Epithelial cell of proximal tubule (primary cell): ENCODE measurements around the gene KIFC1. TPM values are rescaled to one million over a fixed set of nuclear protein-coding genes. Genes with fewer than 3 reads are reported as not detected.

ENCODE experiments used
- DNase-seq: peaks from one replicate; pipeline ENCODE4 v3.0.0-alpha.2; 2011; ENCODE audit warnings: low read depth
- H3K4me3 ChIP-seq: 2 replicates; pipeline ENCODE4 v1.5.1; 2011; ENCODE audit warnings: low read depth, mild to moderate bottlenecking, low read length
- CTCF ChIP-seq: conservative IDR thresholded peaks from 2 replicates; pipeline ENCODE4 v1.5.1; 2012; ENCODE audit warnings: low read depth, mild to moderate bottlenecking, low read length
- total RNA-seq: library from RNA; depleted of rRNA; stranded (reverse); fragments of >200 nt; gene quantifications from 2 replicates; pipeline ENCODE4 v1.2.3, GENCODE V29; 2015

KIFC1 gene
- total RNA-seq, 1 donor from 2014 or later: 117 TPM

- DNase-seq: no peak
- H3K4me3 ChIP-seq: peak overlapping the region; percentile 96
- TF ChIP-seq CTCF: no peak
These were observed 25.7 kb downstream of the KIFC1 start for GRCh38 chr6:33417128-33417902.

GRCh38 chr6:33417903-33418689 is 26.5 kb downstream of the KIFC1 start, which contains the start of gene CUTA:
Gene CUTA, minus strand, starts transcription at chr6:33418107. Its CDS starts 107 bp downstream, at chr6:33418000.
- peak; percentile 95 for DNase-seq
- peak; percentile 45 for TF ChIP-seq CTCF
- H3K4me3 ChIP-seq: peak within 1 kb of the TSS; percentile 96

DNA sequence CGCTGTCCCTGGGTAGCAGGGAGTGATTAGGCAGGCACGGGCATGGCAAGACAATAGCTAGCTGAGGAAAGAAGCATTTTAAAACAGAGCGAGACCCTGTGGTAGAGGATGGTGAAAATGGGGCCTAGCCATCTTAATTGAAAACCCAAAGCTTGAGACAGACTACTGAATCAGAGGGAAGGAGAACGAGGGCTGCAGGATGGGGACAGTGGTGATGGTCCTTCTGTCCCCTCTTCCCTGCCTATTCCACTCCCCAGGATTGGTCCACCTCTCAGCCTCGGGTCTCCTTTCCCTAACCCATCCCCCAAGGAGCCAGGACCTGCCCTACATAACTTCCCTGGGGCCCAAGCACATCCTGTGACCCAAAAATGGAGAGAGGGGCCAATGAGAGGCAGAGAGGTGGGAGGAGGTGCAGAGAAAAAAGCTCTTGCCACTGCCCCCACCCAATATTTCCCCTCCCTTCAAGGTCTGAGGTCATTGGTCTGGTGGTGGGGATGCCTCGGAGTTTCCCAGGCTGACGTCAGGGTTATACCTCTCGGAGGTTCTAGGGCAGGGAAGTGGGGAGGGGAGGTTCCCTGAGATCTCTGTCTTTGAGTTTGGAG is 27.2 kb downstream of the KIFC1 start:
- peak overlapping the region; percentile 49 for H3K4me3 ChIP-seq
- DNase-seq: no peak
- TF ChIP-seq CTCF: no peak

DNA sequence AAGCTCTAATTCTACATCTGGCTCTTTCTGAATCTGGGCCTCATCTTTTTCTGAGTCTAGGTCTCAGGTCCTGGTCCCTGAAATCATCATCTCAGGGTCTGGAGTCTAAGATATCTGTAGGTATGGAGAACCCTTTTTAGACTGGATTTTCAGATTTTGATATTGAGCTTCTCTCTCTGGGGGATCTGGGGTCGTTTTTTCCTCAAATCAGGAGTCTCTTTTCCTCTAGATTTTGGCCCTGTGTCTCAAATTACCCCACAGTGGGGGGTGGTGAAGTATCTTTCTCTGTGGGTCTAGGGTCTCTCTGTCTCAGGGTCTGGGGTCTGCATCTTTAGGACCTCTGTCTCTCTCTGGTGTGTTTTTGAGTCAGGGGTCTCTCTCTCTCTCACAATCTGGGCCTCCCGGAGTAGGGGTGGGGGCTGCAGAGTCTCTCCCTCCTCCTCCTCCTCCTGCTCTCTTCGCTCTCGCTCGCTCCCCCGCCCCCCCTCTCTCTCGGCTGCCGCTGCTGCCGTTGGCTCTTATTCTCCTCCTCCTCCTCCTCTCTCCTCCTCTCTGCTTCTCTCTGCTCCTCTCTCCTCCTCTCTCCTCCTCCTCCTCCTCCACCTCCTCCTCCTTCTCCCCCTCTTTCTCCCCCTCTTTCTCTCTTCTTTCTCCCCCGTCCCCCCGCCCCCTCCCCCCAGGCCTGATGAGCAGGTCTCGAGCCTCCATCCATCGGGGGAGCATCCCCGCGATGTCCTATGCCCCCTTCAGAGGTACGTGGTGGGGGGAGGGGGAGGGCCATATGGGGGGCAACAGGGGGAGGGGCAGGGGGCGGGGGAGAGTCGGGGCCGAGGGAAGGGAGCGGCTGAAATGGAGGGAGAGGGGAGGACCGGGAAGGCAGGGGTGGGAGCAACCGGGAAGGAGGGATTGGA is 28.2 kb downstream of the KIFC1 start, which contains the start of gene SYNGAP1:
Gene SYNGAP1, plus strand, starts transcription at position 486 of the 911 bp plus-strand sequence. Its CDS starts 200 bp downstream, at position 686.
- peak within 1 kb of the TSS; percentile 49 for H3K4me3 ChIP-seq
- DNase-seq: no peak
- no peak for TF ChIP-seq CTCF

- TF ChIP-seq CTCF: no peak
- DNase-seq: no peak
- no peak overlapping the region for H3K4me3 ChIP-seq
These were observed 29.1 kb downstream of the KIFC1 start for GRCh38 chr6:33420491-33421343.
